GM18951 (cell line): ENCODE measurements around the gene MON2.

Experiments used
- POLR2A ChIP-seq: IDR thresholded peaks from 4 replicates; pipeline ENCODE4 v1.6.1; 2011; ENCODE audit warnings: mild to moderate bottlenecking; ENCODE audit not compliant: insufficient read length, insufficient read depth; ENCODE audit errors: extremely low read depth
- in situ Hi-C: fragments of 300-500 bp; cut with MboI; formaldehyde crosslinking; loops from one replicate; pipeline ENCODE4 v1.12.0; 2022; ENCODE audit warnings: low sequenced_read_pairs, mixed read lengths, inconsistent platforms; ENCODE audit not compliant: unreplicated experiment

Gene MON2

DNA sequence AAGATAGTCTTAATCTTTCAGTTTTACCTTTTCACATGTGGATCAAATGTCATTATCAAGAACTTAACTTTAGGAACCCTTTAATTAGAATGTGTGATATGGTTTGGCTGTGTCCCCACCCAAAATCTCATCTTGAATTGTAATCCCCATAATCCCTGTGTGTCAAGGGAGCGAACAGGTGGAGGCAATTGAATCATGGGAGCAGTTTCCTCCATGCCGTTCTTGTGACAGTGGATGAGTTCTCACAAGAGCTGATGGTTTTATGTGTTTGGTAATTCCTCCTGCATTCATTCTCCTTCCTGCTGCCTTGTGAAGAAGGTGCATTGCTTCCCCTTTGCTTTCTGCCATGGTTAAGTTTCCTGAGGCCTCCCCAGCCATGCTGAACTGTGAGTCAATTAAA lies 160.6 kb downstream of the MON2 start:
- no peak for TF ChIP-seq POLR2A
- in situ Hi-C loops: no loop called here

DNA sequence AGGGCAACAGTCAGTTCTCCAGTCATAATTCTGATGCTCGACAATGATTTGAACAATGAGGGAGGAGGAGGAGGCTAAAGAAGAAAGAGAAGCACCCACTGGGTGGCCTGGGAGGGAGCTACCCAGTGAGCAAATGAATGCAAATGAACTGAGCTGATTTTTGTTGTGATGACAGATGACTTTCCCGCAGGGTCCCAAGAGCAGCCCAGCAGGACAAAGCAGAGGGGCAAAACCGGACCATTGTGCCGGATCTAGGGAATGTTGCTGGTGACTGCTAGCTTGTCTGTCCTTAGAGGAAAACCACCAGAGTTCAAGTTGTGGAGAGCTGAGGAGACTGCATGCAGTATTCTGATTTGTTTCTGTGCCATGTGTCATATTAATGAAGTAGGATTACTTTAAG lies 162.8 kb downstream of the MON2 start:
- in situ Hi-C loops: no loop called here
- no peak for TF ChIP-seq POLR2A

DNA sequence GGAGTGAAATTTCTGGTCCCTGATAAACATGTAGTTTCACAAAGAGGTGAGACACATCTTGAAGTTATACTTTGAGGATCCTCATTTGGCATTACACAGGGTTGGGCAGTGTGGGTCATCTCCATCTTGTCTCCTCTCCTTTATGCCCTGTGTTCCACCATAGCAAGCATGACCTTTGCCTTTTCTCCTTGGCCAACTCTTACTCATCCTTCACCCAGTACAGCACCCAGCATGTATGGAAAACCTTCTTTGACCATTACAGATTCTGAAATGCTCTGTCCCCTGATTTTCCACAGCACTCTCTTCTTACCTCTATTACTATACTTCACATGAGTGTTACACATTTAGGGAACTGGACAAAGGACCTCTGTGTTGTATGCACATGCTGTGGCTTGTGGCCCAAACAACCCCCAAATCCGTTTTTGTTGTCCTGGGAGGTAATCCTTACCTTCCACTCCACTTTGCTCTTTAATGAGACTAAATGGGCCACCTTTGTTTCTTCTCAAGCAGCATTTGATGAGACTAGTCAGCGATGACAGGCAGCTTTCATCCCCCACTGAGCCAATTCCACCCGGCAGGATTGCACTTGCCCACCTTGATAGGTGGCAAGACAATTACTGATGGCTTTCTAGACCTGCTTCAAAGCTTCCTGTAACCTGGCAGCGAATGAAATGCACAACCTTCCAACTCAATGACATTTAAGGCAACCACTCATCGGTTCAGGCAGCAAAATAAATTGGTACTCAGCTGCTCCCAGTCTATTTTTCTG lies 163.5 kb downstream of the MON2 start:
- TF ChIP-seq POLR2A: no peak
- in situ Hi-C loops: no loop called here

DNA sequence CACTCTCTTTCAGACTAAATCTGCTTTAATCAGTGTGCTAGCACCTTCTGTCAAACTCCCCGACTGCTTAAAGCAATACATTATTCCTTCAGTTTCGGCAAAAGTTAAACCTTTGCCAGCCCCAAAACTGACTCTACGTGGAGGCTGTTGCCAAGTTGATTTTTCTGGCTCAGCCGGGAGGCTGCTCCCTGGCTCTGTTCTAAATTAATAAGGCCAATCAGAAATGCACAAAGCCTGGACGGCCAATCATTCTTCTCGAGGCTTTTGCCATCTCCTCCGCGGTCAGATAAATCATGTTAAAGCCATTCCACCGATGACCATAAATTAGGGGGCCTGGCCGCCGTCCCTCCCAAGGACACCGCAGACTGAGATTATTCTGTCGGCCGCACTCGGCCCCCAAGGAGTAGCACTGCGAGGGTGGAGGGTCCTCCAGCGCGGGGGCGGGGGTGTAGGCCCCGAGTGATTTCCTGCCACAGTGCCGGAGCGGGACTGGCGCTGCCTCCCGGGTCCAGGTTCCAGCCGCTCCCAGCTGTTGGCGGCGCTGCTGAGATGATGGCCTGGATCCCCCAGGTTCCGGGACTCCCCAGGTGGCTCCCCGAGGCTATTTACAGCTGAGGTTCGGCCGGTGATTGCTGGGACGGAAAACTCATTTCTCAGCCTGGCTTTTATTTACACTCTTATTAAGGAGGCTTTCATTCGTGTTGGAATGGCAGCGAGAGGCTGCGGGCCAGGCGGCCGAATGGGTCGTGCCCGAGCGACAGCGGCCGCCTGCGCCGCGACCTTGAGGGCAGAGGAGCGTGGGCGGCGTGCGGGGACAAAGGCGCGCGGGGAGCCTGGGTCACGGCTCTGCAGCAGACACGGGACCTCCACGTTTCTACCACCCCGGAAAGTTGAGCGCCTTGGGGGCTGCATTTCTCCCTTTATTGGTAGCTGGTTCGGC lies 165.1 kb downstream of the MON2 start:
- TF ChIP-seq POLR2A: no peak
- in situ Hi-C loops: no loop called here

DNA sequence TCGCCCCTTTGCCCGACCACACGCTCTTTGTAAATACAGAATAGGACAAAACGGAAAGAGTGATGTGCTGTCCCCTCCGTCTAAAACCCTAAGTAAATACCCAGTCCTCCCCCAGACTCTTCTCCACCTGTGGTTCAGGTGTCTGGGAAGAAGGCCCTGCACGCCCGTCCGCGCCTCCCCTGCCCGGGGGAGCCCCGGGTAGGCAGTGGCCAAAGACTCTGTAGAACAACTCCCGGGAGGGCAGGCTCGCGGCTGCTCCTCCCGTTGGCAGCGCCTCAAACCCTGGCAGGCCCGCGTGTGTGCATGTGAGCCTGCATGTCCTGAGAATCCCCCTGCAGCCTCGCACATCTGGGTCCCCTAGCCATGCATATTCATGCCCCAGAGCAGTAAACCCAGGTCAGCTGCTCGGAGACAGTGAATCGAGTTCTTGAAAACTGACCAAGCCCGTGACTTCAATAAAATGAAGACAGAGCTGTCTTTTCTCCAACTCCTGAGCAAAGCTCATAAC lies 165.8 kb downstream of the MON2 start:
- in situ Hi-C loops: no loop called here
- TF ChIP-seq POLR2A: no peak

DNA sequence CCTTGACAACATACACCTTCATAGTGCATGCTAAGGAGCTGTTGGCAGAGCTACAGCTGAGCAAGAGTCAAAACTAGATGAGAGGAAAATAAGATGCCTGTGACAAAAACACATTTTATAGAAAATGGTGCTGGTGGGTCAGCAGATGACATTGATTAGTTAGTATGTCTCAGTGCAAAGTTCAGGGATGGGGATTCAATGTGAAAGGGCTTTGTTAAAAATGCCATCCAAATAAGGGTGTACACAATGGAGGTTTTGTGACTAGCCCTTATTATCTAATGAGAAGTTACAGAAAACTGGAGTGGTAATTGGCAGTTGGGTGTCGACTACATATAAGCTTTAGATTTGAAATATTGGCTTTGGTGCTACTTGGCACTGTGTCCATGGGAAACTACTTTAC lies 169.0 kb downstream of the MON2 start:
- in situ Hi-C loops: no loop called here
- TF ChIP-seq POLR2A: no peak

DNA sequence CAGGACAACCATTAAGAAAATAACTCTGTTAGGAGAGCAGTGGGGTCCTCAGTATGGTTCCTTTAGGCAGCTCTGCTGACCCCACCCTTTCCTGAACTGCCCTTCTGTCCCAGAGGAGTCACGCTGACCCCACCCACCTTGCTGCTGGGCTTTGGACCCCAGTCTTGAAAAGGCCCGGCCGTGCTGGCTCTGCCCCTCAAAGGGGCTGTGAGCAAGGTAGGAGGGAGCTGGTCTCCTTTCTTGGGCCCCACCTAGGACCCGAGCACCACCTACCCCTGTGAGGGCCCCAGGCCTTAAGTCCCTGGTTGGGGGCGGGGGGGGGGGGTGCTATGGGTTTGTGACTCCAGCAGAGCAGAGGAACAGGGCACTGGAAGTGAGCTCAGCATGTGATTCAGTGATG lies 171.1 kb downstream of the MON2 start:
- no peak for TF ChIP-seq POLR2A
- in situ Hi-C loops: no loop called here

DNA sequence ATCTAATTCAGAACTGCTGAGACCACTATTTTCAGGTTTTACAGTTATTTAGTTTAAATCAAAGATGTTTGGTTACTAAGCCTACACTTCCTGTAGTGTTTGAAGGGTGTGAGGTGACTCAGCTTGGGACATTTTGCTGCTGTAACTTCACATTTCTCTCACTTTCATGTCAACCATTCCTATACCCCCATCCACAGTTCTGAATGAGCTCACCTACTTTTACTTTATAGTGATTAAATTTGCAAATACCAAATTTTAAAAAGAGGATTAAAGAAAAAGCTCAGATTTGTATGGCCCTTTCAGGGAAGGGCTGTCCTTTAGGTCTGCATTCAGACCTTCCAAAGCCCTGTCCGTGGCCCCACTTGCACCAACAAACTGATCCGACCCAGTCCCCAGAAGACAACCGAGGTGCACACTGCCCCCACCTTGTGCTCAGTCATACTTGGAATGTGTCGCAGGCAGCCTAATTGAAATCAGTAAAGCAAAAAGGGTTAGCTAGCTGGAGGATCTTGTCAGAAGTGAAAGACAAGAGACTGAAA lies 174.4 kb downstream of the MON2 start:
- in situ Hi-C loops: no loop called here
- TF ChIP-seq POLR2A: no peak

DNA sequence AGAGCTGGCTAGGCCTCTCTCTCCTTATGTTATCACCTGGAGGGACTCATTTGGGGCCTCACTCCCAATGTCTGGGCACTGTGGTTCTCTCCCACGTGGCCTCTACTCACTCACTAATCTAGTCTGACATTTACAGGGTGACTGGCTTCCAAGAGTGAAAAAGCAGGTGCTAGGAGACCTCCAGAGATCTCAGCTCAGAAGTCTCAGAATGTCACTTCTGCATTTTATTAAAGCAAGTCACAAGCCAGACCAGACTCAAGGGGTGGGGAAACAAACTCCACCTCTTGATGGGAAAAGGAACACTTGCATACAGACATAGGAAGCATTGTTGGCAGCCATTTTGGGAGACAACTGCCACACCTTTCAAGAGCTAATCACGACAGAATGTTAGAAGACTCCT lies 175.9 kb downstream of the MON2 start:
- TF ChIP-seq POLR2A: no peak
- in situ Hi-C loops: no loop called here

DNA sequence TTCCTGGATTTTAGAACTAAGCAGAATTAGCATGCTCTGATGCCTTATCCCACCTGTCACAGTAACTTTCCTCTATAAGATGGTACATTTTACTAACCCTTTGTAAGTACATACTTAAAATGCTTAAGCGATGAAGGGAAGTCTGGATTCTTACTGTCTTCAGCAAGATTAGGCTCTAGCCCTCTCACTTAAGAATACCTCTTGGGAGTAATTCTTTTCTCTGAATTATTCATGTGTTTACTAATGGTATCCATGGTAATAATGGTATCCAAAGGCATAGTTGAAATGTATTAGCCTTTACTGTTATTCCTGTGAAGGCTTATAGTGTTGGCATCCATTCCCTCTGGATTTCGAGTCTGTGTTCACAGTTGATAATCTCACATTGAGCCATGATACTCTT lies 176.9 kb downstream of the MON2 start:
- in situ Hi-C loops: no loop called here

DNA sequence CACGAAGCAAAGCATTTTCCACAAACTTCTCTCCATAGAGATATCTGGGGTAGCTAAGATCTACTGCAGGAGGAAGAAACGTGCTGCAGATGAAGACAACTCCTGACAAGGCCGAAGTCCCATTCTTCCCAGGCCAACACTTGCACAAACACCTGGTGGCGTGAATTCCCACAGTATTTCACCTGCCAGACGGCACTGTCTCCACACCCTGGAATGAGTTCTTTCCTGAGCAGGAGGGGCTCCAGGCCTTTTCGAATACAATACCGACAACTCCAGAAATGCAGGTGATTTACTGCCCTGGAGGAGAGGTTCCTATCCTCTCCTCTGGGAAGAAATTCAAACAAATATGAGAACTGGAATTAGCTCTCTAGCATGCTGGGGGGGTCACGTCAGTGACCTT lies 179.9 kb downstream of the MON2 start:
- TF ChIP-seq POLR2A: no peak
- in situ Hi-C loops: no loop called here

More for the DNA sequence above, 176.9 kb downstream of the MON2 start:
- no peak for TF ChIP-seq POLR2A

DNA sequence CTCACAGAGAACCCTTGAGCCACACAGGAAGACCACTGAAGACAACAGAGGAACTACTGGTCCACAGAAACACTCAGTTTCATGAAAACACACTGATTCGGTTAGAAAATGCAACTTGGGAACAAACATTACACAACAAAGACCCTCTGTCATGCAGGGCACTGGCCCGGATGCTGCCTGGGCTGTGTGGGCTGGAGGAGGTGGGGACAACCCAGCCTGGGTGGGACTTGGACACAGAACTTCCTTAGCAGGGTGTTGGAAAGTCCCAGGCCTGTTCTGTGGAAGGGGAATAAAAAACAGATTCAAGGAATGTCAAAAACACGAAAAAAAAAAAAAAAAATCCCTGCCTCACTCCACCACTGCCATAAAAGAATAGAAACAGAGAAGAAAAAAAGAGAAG lies 181.0 kb downstream of the MON2 start:
- in situ Hi-C loops: no loop called here

DNA sequence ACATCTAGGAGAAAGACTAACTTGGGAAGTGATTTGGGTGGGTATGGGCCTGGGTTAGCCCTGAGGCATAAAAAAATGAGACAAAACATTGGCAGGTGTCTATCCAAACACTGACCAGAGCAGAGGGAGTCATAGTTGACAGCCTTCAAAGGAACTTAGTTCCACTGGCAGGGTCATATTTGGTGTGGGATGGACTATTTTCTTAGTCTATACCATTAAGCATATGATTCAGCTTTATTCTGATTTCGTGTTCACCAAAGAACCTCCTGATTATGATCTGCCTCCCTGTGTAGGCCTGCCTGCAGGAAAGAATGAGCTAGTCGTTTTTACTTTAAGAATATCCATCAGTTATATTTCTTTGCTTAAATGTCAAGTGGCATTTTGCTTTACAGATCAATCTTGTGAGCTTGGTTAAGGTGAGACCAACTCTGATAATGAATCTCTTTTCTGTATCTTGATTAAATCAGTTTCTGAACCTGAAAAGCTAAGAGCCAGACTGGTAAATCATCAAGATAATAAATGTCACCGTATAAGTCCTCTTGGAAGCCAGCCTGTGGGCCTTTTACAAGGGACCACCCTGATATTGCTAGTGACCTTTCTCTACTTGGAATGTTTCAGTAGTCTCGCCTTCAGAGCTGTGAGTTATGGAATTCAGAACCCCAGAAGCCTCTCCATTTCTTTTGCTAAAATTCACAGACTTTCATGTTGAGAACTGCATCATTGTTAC lies 182.9 kb downstream of the MON2 start:
- in situ Hi-C loops: no loop called here

More for the DNA sequence above, 181.0 kb downstream of the MON2 start:
- TF ChIP-seq POLR2A: no peak

More for the DNA sequence above, 182.9 kb downstream of the MON2 start:
- TF ChIP-seq POLR2A: no peak
